Urothelium cell line (cell line): ENCODE measurements around the gene NRCAM.

Source experiments
- DNase-seq: peaks from one replicate; pipeline ENCODE4 v3.0.0; 2011; ENCODE audit warnings: low spot score, mixed read lengths
- FAIRE-seq: peaks from 2 replicates; lab custom pipeline; 2011; peaks lifted over from hg19 to GRCh38; lab: Jason Lieb, UNC

The NRCAM gene

GRCh38 chr7:108460964-108461363 is 4.7 kb upstream of the NRCAM start:
- no peak for FAIRE-seq
- DNase-seq, result no peak

- FAIRE-seq (no peak), DNase-seq (peak; percentile 56)
Measured at GRCh38 chr7:108459922-108460551, 3.8 kb upstream of the NRCAM start.

GRCh38 chr7:108457871-108458270 is 1.6 kb upstream of the NRCAM start:
- DNase-seq (no peak), FAIRE-seq (no peak)

GRCh38 chr7:108456845-108457540 is 757 bp upstream of the NRCAM start:
- DNase-seq (no peak), FAIRE-seq (no peak)

- no peak for DNase-seq
- no peak for FAIRE-seq
Measured at GRCh38 chr7:108455551-108455997, 662 bp downstream of the NRCAM start.

- FAIRE-seq (no peak), DNase-seq (no peak)
Measured at GRCh38 chr7:108454674-108455550, 1.3 kb downstream of the NRCAM start.

- DNase-seq (no peak), FAIRE-seq (no peak)
Measured at GRCh38 chr7:108454317-108454673, 1.9 kb downstream of the NRCAM start.

GRCh38 chr7:108453320-108453719 is 2.9 kb downstream of the NRCAM start:
- FAIRE-seq (peak; percentile 23), DNase-seq (no peak)

- DNase-seq (peak; percentile 51), FAIRE-seq (no peak)
Measured at GRCh38 chr7:108452707-108453106, 3.5 kb downstream of the NRCAM start.

- DNase-seq (no peak), FAIRE-seq (no peak)
Measured at GRCh38 chr7:108451296-108451848, 4.9 kb downstream of the NRCAM start.

GRCh38 chr7:108450160-108450559 is 6.1 kb downstream of the NRCAM start:
- FAIRE-seq, result no peak

GRCh38 chr7:108449521-108449920 is 6.7 kb downstream of the NRCAM start:
- FAIRE-seq (no peak), DNase-seq (no peak)

More at GRCh38 chr7:108450160-108450559, 6.1 kb downstream of the NRCAM start:
- no peak for DNase-seq

- FAIRE-seq (no peak), DNase-seq (no peak)
Measured at GRCh38 chr7:108448584-108449505, 7.4 kb downstream of the NRCAM start.

- peak; percentile 61 for FAIRE-seq
- peak; percentile 65 for DNase-seq
Measured at GRCh38 chr7:108442039-108442568, 14.1 kb downstream of the NRCAM start.

- FAIRE-seq, result no peak
- DNase-seq, result no peak
Measured at GRCh38 chr7:108441392-108441955, 14.8 kb downstream of the NRCAM start.

GRCh38 chr7:108440613-108441012 is 15.6 kb downstream of the NRCAM start:
- DNase-seq (no peak), FAIRE-seq (no peak)

GRCh38 chr7:108436906-108437305 is 19.3 kb downstream of the NRCAM start:
- DNase-seq (no peak), FAIRE-seq (no peak)

GRCh38 chr7:108434010-108434409 is 22.2 kb downstream of the NRCAM start:
- no peak for DNase-seq
- FAIRE-seq, result no peak

- DNase-seq (no peak), FAIRE-seq (no peak)
Measured at GRCh38 chr7:108431099-108431498, 25.1 kb downstream of the NRCAM start.

- FAIRE-seq, result no peak
Measured at GRCh38 chr7:108430664-108431063, 25.6 kb downstream of the NRCAM start.

More at GRCh38 chr7:108430664-108431063, 25.6 kb downstream of the NRCAM start:
- no peak for DNase-seq
